ENCODE measurements around the gene EBF4. TPM values are rescaled to one million over a fixed set of nuclear protein-coding genes. Genes with fewer than 3 reads are reported as not detected.

The EBF4 gene
- total RNA-seq, 1 donor from 2014 or later: 17.9 TPM

- peaks cover 7% of the 10 kb centered on the region for H3K36me3 Mint-ChIP-seq
- peak overlapping the region; percentile 8 for H3K4me3 Mint-ChIP-seq
- no peaks in the 10 kb centered on the region for H3K9me3 Mint-ChIP-seq
- H3K4me1 Mint-ChIP-seq (ENCODE audit: unreplicated experiment): peaks cover 12% of the 10 kb centered on the region
- H3K27me3 Mint-ChIP-seq: peaks cover 88% of the 10 kb centered on the region
- DNase-seq (ENCODE audit: extremely low spot score, unreplicated experiment): no peak
- no peak overlapping the region for H3K27ac Mint-ChIP-seq
- no peak for TF ChIP-seq CTCF (conservative IDR thresholded peaks at IDR 0.05)
Measured at GRCh38 chr20:2747676-2748235, 55.2 kb downstream of the EBF4 start.

GRCh38 chr20:2748551-2749342 is 56.2 kb downstream of the EBF4 start:
- Mint-ChIP-seq H3K4me3 (no peak overlapping the region), H3K4me1 (ENCODE audit: unreplicated experiment) (peaks cover 16% of the 10 kb centered on the region), H3K27ac (no peak overlapping the region), H3K36me3 (peaks cover 7% of the 10 kb centered on the region), H3K27me3 (peaks cover 88% of the 10 kb centered on the region), H3K9me3 (no peaks in the 10 kb centered on the region)
- no peak for TF ChIP-seq CTCF (conservative IDR thresholded peaks at IDR 0.05)
- peak; percentile 65 for DNase-seq (ENCODE audit: extremely low spot score, unreplicated experiment)

- H3K27ac Mint-ChIP-seq: no peak overlapping the region
- peaks cover 7% of the 10 kb centered on the region for H3K36me3 Mint-ChIP-seq
- peaks cover 16% of the 10 kb centered on the region for H3K4me1 Mint-ChIP-seq (ENCODE audit: unreplicated experiment)
- no peak for DNase-seq (ENCODE audit: extremely low spot score, unreplicated experiment)
- H3K4me3 Mint-ChIP-seq: no peak overlapping the region
- H3K9me3 Mint-ChIP-seq: no peaks in the 10 kb centered on the region
- H3K27me3 Mint-ChIP-seq: peaks cover 89% of the 10 kb centered on the region
- TF ChIP-seq CTCF (conservative IDR thresholded peaks at IDR 0.05): no peak
Measured at GRCh38 chr20:2749343-2749950, 56.9 kb downstream of the EBF4 start.

- Mint-ChIP-seq H3K36me3 (peaks cover 7% of the 10 kb centered on the region), H3K27ac (no peak overlapping the region), H3K9me3 (no peaks in the 10 kb centered on the region), H3K4me3 (peak overlapping the region; percentile 60), H3K4me1 (ENCODE audit: unreplicated experiment) (peaks cover 16% of the 10 kb centered on the region), H3K27me3 (peaks cover 89% of the 10 kb centered on the region)
- TF ChIP-seq CTCF (conservative IDR thresholded peaks at IDR 0.05): no peak
- no peak for DNase-seq (ENCODE audit: extremely low spot score, unreplicated experiment)
Measured at GRCh38 chr20:2749951-2750490, 57.4 kb downstream of the EBF4 start.

GRCh38 chr20:2750491-2751251 is 58.1 kb downstream of the EBF4 start:
- Mint-ChIP-seq H3K27ac (no peak overlapping the region), H3K9me3 (no peaks in the 10 kb centered on the region), H3K4me3 (peak overlapping the region; percentile 83), H3K27me3 (peaks cover 86% of the 10 kb centered on the region), H3K36me3 (peaks cover 7% of the 10 kb centered on the region), H3K4me1 (ENCODE audit: unreplicated experiment) (peaks cover 16% of the 10 kb centered on the region)
- TF ChIP-seq CTCF (conservative IDR thresholded peaks at IDR 0.05): peak; percentile 27
- DNase-seq (ENCODE audit: extremely low spot score, unreplicated experiment): no peak
